CD14-positive monocyte (primary cell): Measurements from ENCODE around the gene THSD7A. TPM values are rescaled to one million over a fixed set of nuclear protein-coding genes. Genes with fewer than 3 reads are reported as not detected.

Source experiments
- DNase-seq, 3 donors: peaks; one replicate each; pipeline ENCODE4 v3.0.0-alpha.2; 2011 to 2022
- H2AFZ ChIP-seq: 2 replicates; pipeline ENCODE4 v1.6.0; 2012; ENCODE audit warnings: mild to moderate bottlenecking, low read depth, low read length, inconsistent platforms; ENCODE audit not compliant: insufficient read depth, poor library complexity, severe bottlenecking
- H3K27ac ChIP-seq, 2 donors: 1 replicate in 1 of 2; 2 replicates in 1 of 2; pipeline ENCODE4 v1.5.1; 2012 to 2013; ENCODE audit warnings: low read length in 2 of 2, control low read depth in 1 of 2, inconsistent platforms in 1 of 2, low read depth in 1 of 2, mild to moderate bottlenecking in 1 of 2
- H3K27me3 ChIP-seq, 2 donors: one replicate each; pipeline versions ENCODE4 v1.6.0 to v1.6.1; 2011 to 2013; ENCODE audit warnings: low read length in 2 of 2; ENCODE audit not compliant: control insufficient read depth in 2 of 2, insufficient read depth in 2 of 2
- H3K36me3 ChIP-seq, 2 donors: replicated peaks in 1 of 2; 1 replicate in 1 of 2; 2 replicates in 1 of 2; pipeline versions ENCODE4 v1.5.1 to v1.6.1; 2012 to 2013; ENCODE audit warnings: low read length in 2 of 2, control low read depth in 1 of 2, inconsistent platforms in 1 of 2, mild to moderate bottlenecking in 1 of 2; ENCODE audit not compliant: insufficient read depth in 2 of 2, control insufficient read depth in 1 of 2
- H3K4me1 ChIP-seq, 2 donors: 1 replicate in 1 of 2; 2 replicates in 1 of 2; pipeline versions ENCODE4 v1.5.1 to v1.6.1; 2012 to 2013; ENCODE audit warnings: low read length in 2 of 2, control low read depth in 1 of 2, inconsistent platforms in 1 of 2, mild to moderate bottlenecking in 1 of 2, moderate library complexity in 1 of 2; ENCODE audit not compliant: insufficient read depth in 2 of 2, control insufficient read depth in 1 of 2
- H3K4me2 ChIP-seq: replicated peaks from 2 replicates; pipeline ENCODE3; 2012; ENCODE audit warnings: low read length, moderate library complexity, mild to moderate bottlenecking; ENCODE audit not compliant: poor library complexity, severe bottlenecking; ENCODE audit errors: extremely low read depth
- H3K4me3 ChIP-seq, 3 experiments: fragments of 200-600 bp in 1 of 3; sonication (generic) in 1 of 3; replicated peaks in 1 of 3; 1 replicate in 2 of 3; 2 replicates in 1 of 3; pipeline ENCODE4 v1.5.1; 2011 to 2013; ENCODE audit warnings: low read length in 3 of 3, mild to moderate bottlenecking in 3 of 3, control low read depth in 2 of 3, low read depth in 2 of 3, inconsistent platforms in 1 of 3, moderate library complexity in 1 of 3
- H3K79me2 ChIP-seq: 2 replicates; pipeline ENCODE4 v1.6.0; 2012; ENCODE audit warnings: mild to moderate bottlenecking, control low read depth, inconsistent platforms, low read length, moderate library complexity; ENCODE audit not compliant: insufficient read depth
- H3K9ac ChIP-seq: 2 replicates; pipeline ENCODE4 v1.6.0; 2017; ENCODE audit warnings: low read length, mild to moderate bottlenecking; ENCODE audit not compliant: insufficient read depth, poor library complexity, severe bottlenecking
- H3K9me3 ChIP-seq, 2 donors: replicated peaks in 1 of 2; 1 replicate in 1 of 2; 2 replicates in 1 of 2; pipeline versions ENCODE4 v1.5.1 to v1.6.1; 2012 to 2013; ENCODE audit warnings: low read length in 2 of 2, control low read depth in 1 of 2; ENCODE audit not compliant: control insufficient read depth in 1 of 2, insufficient read depth in 1 of 2
- H4K20me1 ChIP-seq: 2 replicates; pipeline ENCODE4 v1.6.0; 2012; ENCODE audit warnings: mild to moderate bottlenecking, low read length, control low read depth, moderate library complexity; ENCODE audit not compliant: insufficient read depth
- H3K27ac Mint-ChIP-seq, 7 donors: one replicate each; pipeline ENCODE4 v1.8.0; 2020; ENCODE audit warnings: mild to moderate bottlenecking in 7 of 7, mixed read lengths in 7 of 7, moderate library complexity in 6 of 7, inconsistent platforms in 2 of 7
- H3K27me3 Mint-ChIP-seq, 3 donors: one replicate each; pipeline ENCODE4 v1.8.0; 2021 to 2022; ENCODE audit warnings: low read depth in 3 of 3, mild to moderate bottlenecking in 3 of 3, mixed read lengths in 3 of 3, moderate library complexity in 3 of 3, inconsistent platforms in 1 of 3
- H3K36me3 Mint-ChIP-seq, 2 donors: one replicate each; pipeline ENCODE4 v1.8.0; 2020; ENCODE audit warnings: mixed read lengths in 2 of 2, inconsistent platforms in 1 of 2, mild to moderate bottlenecking in 1 of 2
- H3K4me1 Mint-ChIP-seq: one replicate; pipeline ENCODE4 v1.8.0; 2020; ENCODE audit warnings: mild to moderate bottlenecking, mixed read lengths
- H3K4me3 Mint-ChIP-seq, 2 donors: one replicate each; pipeline ENCODE4 v1.8.0; 2020; ENCODE audit warnings: mild to moderate bottlenecking in 2 of 2, mixed read lengths in 2 of 2, moderate library complexity in 1 of 2
- H3K9me3 Mint-ChIP-seq, 7 donors: one replicate each; pipeline ENCODE4 v1.8.0; 2020 to 2022; ENCODE audit warnings: mixed read lengths in 7 of 7, mild to moderate bottlenecking in 6 of 7, moderate library complexity in 6 of 7, inconsistent platforms in 2 of 7
- WGBS: methylation state at CpG from one replicate; pipeline ENCODE4 v1.1.5; 2013; ENCODE audit warnings: missing lambda C conversion rate; ENCODE audit not compliant: insufficient coverage; 5-methylcytosine and 5-hydroxymethylcytosine counted together
- intact Hi-C, 2 donors: fragments of 100-400 bp; cut with micrococcal nuclease; formaldehyde crosslinking; loops; one replicate each; pipeline versions ENCODE4 v1.15.0 to v1.15.1; 2023
- polyA plus RNA-seq, 3 donors: library from polyadenylated mRNA; depleted of rRNA in 1 of 3; unstranded in 2 of 3; stranded (reverse) in 1 of 3; fragments of 300-500 nt in 2 of 3; fragments of >200 nt in 1 of 3; fragmentation: Illumina TruSeq in 2 of 3; gene quantifications; 1 replicate in 2 of 3; 2 replicates in 1 of 3; pipeline ENCODE4 v1.2.3, GENCODE V29; 2012 to 2021
- TF ChIP-seq, protein P1 (sequence below): fragments of 200-600 bp; IDR thresholded peaks from one replicate; pipeline ENCODE4 v1.8.0; 2022; ENCODE audit warnings: antibody characterized with exemption, mild to moderate bottlenecking

The THSD7A gene
- polyA plus RNA-seq, 3 donors, result under 0.01 TPM; not detected in 2

DNA sequence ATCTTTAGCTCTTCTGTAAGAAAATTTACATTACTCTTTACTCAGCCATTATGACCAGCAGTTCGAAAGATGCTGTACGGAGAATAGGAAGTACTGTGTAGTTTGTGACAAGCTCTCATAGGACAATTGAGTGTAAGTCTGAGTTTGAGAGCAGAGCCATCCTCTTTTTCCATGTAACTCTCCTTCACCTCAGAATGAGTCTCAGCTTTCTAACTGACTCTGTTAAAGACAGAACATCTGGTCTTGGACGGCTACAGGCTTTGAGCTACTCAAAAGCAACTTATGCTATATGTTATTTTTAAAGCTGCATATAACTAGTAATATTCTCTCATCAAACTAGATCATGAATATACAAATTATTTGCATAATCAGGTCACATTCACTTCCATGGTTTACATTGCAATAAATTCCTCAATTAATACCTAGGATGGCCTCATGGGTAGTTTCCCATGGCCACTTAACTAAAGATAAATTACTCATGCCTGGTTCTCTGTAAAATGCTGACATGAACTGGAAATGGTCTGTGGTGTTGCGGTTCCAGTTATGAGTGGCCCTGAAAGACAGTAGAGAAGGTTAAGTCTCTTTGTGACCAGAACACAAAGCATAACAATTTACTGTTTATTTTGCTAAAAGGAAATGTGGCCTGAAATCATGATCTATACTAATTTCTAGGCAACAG, 499.7 kb downstream of the THSD7A start:
- TF ChIP-seq, protein P1, sequence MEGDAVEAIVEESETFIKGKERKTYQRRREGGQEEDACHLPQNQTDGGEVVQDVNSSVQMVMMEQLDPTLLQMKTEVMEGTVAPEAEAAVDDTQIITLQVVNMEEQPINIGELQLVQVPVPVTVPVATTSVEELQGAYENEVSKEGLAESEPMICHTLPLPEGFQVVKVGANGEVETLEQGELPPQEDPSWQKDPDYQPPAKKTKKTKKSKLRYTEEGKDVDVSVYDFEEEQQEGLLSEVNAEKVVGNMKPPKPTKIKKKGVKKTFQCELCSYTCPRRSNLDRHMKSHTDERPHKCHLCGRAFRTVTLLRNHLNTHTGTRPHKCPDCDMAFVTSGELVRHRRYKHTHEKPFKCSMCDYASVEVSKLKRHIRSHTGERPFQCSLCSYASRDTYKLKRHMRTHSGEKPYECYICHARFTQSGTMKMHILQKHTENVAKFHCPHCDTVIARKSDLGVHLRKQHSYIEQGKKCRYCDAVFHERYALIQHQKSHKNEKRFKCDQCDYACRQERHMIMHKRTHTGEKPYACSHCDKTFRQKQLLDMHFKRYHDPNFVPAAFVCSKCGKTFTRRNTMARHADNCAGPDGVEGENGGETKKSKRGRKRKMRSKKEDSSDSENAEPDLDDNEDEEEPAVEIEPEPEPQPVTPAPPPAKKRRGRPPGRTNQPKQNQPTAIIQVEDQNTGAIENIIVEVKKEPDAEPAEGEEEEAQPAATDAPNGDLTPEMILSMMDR, result no peak
- no peaks in the 10 kb centered on the region for H3K36me3 Mint-ChIP-seq
- intact Hi-C loops, result no loop called here

GRCh38 chr7:11331128-11332102, 500.6 kb downstream of the THSD7A start:
- Histone ChIP-seq H3K4me1 (no peaks in the 10 kb centered on the region), H3K27me3 (no peaks in the 10 kb centered on the region), H4K20me1 (no peaks in the 10 kb centered on the region), H3K4me3 (no peak overlapping the region), H3K79me2 (no peaks in the 10 kb centered on the region), H3K36me3 (no peaks in the 10 kb centered on the region), H3K4me2 (no peak overlapping the region), H3K9ac (no peak overlapping the region), H3K9me3 (no peaks in the 10 kb centered on the region), H2AFZ (no peak overlapping the region), H3K27ac (no peak overlapping the region)
- no peaks in the 10 kb centered on the region for H3K27me3 Mint-ChIP-seq
- H3K9me3 Mint-ChIP-seq, result peaks cover 0 to 3% (median 0%) of the 10 kb centered on the region in 7 donors
- H3K4me3 Mint-ChIP-seq, result no peak overlapping the region
- DNase-seq, result no peak
- H3K36me3 Mint-ChIP-seq, result no peaks in the 10 kb centered on the region
- 100% methylated on average over 1 of the region's 8 CpGs for WGBS
- no peaks in the 10 kb centered on the region for H3K4me1 Mint-ChIP-seq
- intact Hi-C loops, result no loop called here
- no peak overlapping the region for H3K27ac Mint-ChIP-seq
- TF ChIP-seq, protein P1, result no peak

More for the DNA sequence above, 499.7 kb downstream of the THSD7A start:
- no peak overlapping the region for H3K4me3 ChIP-seq
- no peaks in the 10 kb centered on the region for H3K9me3 ChIP-seq
- no peak overlapping the region for H3K9ac ChIP-seq
- no peaks in the 10 kb centered on the region for H4K20me1 ChIP-seq
- H3K27ac ChIP-seq, result no peak overlapping the region
- H3K4me1 ChIP-seq, result no peaks in the 10 kb centered on the region
- H3K4me1 Mint-ChIP-seq, result no peaks in the 10 kb centered on the region
- H3K36me3 ChIP-seq, result no peaks in the 10 kb centered on the region
- H3K27ac Mint-ChIP-seq, result no peak overlapping the region
- H2AFZ ChIP-seq, result no peak overlapping the region
- no peak for DNase-seq
- H3K27me3 Mint-ChIP-seq, result no peaks in the 10 kb centered on the region
- no peaks in the 10 kb centered on the region for H3K79me2 ChIP-seq
- no peak overlapping the region for H3K4me3 Mint-ChIP-seq
- H3K27me3 ChIP-seq, result no peaks in the 10 kb centered on the region
- no CpG with 5 or more reads among the region's 4 CpGs for WGBS
- H3K9me3 Mint-ChIP-seq, result peaks cover 0 to 3% (median 0%) of the 10 kb centered on the region in 7 donors
- no peak overlapping the region for H3K4me2 ChIP-seq
